Measurements from ENCODE around the gene C5AR1.
"Not testable (repeated sequence)": the region's sequence is repeated elsewhere in the genome, so short reads cannot be mapped to it uniquely, and the experiment has no call there.

C5AR1 gene

GRCh38 chr19:47336765-47337718 lies 27.4 kb downstream of the C5AR1 start:
- not testable (repeated sequence) for DNase-seq

- DNase-seq = no peak
These were observed 29.7 kb downstream of the C5AR1 start for GRCh38 chr19:47339196-47339880.

- DNase-seq = no peak
These were observed 31.0 kb downstream of the C5AR1 start for GRCh38 chr19:47340477-47341208.

GRCh38 chr19:47341734-47342133 lies 32.1 kb downstream of the C5AR1 start:
- DNase-seq = no peak

- no peak for DNase-seq
These were observed 33.6 kb downstream of the C5AR1 start for GRCh38 chr19:47343194-47343802.

GRCh38 chr19:47344425-47344824 lies 34.8 kb downstream of the C5AR1 start:
- no peak for DNase-seq

GRCh38 chr19:47346024-47346423 lies 36.4 kb downstream of the C5AR1 start:
- DNase-seq = not testable (repeated sequence)

- peak; percentile 99 for DNase-seq
These were observed 39.4 kb downstream of the C5AR1 start, which contains the start of gene DHX34 for GRCh38 chr19:47348819-47349795. TSS of gene DHX34 (plus strand) at chr19:47349315. CDS start at chr19:47353031, 3,716 bp downstream.

GRCh38 chr19:47350630-47351029 lies 41.0 kb downstream of the C5AR1 start:
- no peak for DNase-seq

GRCh38 chr19:47351548-47351947 lies 41.9 kb downstream of the C5AR1 start:
- no peak for DNase-seq

GRCh38 chr19:47352095-47352494 lies 42.4 kb downstream of the C5AR1 start:
- no peak for DNase-seq

GRCh38 chr19:47353307-47353712 lies 43.6 kb downstream of the C5AR1 start:
- DNase-seq = no peak

- no peak for DNase-seq
These were observed 47.2 kb downstream of the C5AR1 start for GRCh38 chr19:47356900-47357299.

- no peak for DNase-seq
These were observed 48.4 kb downstream of the C5AR1 start for GRCh38 chr19:47357788-47358680.

- no peak for DNase-seq
These were observed 49.3 kb downstream of the C5AR1 start for GRCh38 chr19:47358936-47359335.

- DNase-seq = no peak
These were observed 52.7 kb downstream of the C5AR1 start for GRCh38 chr19:47362321-47362720.

GRCh38 chr19:47363758-47364531 lies 54.3 kb downstream of the C5AR1 start:
- no peak for DNase-seq

GRCh38 chr19:47365455-47365854 lies 55.8 kb downstream of the C5AR1 start:
- not testable (repeated sequence) for DNase-seq

GRCh38 chr19:47370045-47370611 lies 60.5 kb downstream of the C5AR1 start:
- DNase-seq = no peak

All from stimulated activated CD4-positive, alpha-beta T cell treated with anti-CD3 and anti-CD28 coated beads, Interleukin-1b, Interleukin-23, amount 100 ng/mL, for 48 hours (primary cell).